ENCODE results near the gene CEACAM18. TPM values are rescaled to one million over a fixed set of nuclear protein-coding genes. Genes with fewer than 3 reads are reported as not detected.

CEACAM18 gene
- total and polyA plus RNA-seq, 2 of the 8 experiments (the other 6 are each of a cell fraction or from before 2014, with no cell fraction given): not detected

- TF ChIP-seq HDAC2 (IDR thresholded peaks at IDR 0.05; ENCODE audit: borderline replicate concordance in 1 of 2, low read depth in 2 of 2, low read length in 2 of 2) (no peak), EZH2 (IDR thresholded peaks at IDR 0.05; ENCODE audit: low read depth, low read length, severe bottlenecking) (no peak), TAF7 (optimal IDR thresholded peaks at IDR 0.05; ENCODE audit: borderline replicate concordance, low read depth, low read length) (no peak), SIX5 (IDR thresholded peaks at IDR 0.05; ENCODE audit: low read depth, low read length) (no peak)
These were observed 2.3 kb downstream of the CEACAM18 start (continued) for GRCh38 chr19:51480590-51480989.

Data from H1 (cell line).